NCI-H1048 (cell line): ENCODE measurements around the gene MFAP3.
"Not testable (repeated sequence)": the region's sequence is repeated elsewhere in the genome, so short reads cannot be mapped to it uniquely, and the experiment has no call there.

Experiments
- DNase-seq: peaks from one replicate; lab custom pipeline; 2025; lab: John Stamatoyannopoulos, UW

The MFAP3 gene

GRCh38 chr5:154038707-154039457 is at the start of gene MFAP3, which contains the start of gene FAM114A2:
MFAP3 (plus strand) TSS chr5:154038967; CDS start chr5:154049723, 10,756 bp downstream.
FAM114A2 (minus strand) TSS chr5:154038910; CDS start chr5:154034953, 3,957 bp downstream.
- DNase-seq: peak; percentile 63

- DNase-seq: no peak
Observed at GRCh38 chr5:153991168-153991567, 47.6 kb upstream of the MFAP3 start.

- DNase-seq: no peak
Observed at GRCh38 chr5:153998010-153998409, 40.8 kb upstream of the MFAP3 start.

- DNase-seq: no peak
Observed at GRCh38 chr5:153998768-153999167, 40.0 kb upstream of the MFAP3 start.

GRCh38 chr5:153999995-154000394 is 38.8 kb upstream of the MFAP3 start:
- no peak for DNase-seq

- no peak for DNase-seq
Observed at GRCh38 chr5:154000703-154001102, 38.1 kb upstream of the MFAP3 start.

GRCh38 chr5:154002093-154002492 is 36.7 kb upstream of the MFAP3 start:
- DNase-seq: no peak

- no peak for DNase-seq
Observed at GRCh38 chr5:154002511-154003020, 36.2 kb upstream of the MFAP3 start.

- DNase-seq: no peak
Observed at GRCh38 chr5:154005648-154006047, 33.1 kb upstream of the MFAP3 start.

- no peak for DNase-seq
Observed at GRCh38 chr5:154010660-154011059, 28.1 kb upstream of the MFAP3 start.

GRCh38 chr5:154015071-154015693 is 23.6 kb upstream of the MFAP3 start:
- DNase-seq: no peak

GRCh38 chr5:154018919-154019318 is 19.8 kb upstream of the MFAP3 start:
- DNase-seq: not testable (repeated sequence)

- DNase-seq: no peak
Observed at GRCh38 chr5:154025951-154026350, 12.8 kb upstream of the MFAP3 start.

- DNase-seq: no peak
Observed at GRCh38 chr5:154031937-154032489, 6.8 kb upstream of the MFAP3 start.

- no peak for DNase-seq
Observed at GRCh38 chr5:154034944-154035343, 3.8 kb upstream of the MFAP3 start.

GRCh38 chr5:154038261-154038706 is 483 bp upstream of the MFAP3 start:
- DNase-seq: no peak

- no peak for DNase-seq
Observed at GRCh38 chr5:154039458-154039829, 677 bp downstream of the MFAP3 start.

- no peak for DNase-seq
Observed at GRCh38 chr5:154042766-154043165, 4.0 kb downstream of the MFAP3 start.

GRCh38 chr5:154044099-154044498 is 5.3 kb downstream of the MFAP3 start:
- no peak for DNase-seq

- DNase-seq: no peak
Observed at GRCh38 chr5:154044581-154044980, 5.8 kb downstream of the MFAP3 start.

- DNase-seq: no peak
Observed at GRCh38 chr5:154046486-154046885, 7.7 kb downstream of the MFAP3 start.

GRCh38 chr5:154047324-154047723 is 8.6 kb downstream of the MFAP3 start:
- DNase-seq: no peak

- no peak for DNase-seq
Observed at GRCh38 chr5:154049636-154050035, 10.9 kb downstream of the MFAP3 start.
